Measurements from ENCODE around the gene LPXN.

Gene LPXN

DNA sequence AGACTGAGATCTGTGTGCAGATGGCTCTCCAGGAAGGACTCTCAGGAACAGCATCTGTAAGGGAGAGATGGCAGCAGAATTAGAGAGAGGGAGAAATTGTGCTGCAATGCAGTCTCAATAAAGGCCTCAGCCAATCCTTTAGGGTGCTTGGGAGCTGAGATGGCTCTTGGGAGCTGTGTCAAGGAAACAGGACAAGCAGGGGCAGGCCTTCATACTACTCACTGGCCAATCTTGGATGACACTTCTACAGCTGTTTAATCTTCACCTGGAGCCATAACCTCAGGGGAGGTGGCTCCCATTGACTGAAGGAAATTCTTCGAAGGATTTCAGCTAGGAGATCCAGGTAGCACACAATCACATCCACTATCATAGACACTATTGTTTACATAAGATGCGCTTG, 77.7 kb downstream of the LPXN start:
- no peak overlapping the region for H3K27ac ChIP-seq (ENCODE audit: low read length)
- no peaks in the 10 kb centered on the region for H4K20me1 ChIP-seq (ENCODE audit: insufficient read depth, low read length)
- no peaks in the 10 kb centered on the region for H3F3A ChIP-seq (ENCODE audit: insufficient read depth, low read length)
- H2AFZ ChIP-seq (ENCODE audit: low read length): no peak overlapping the region
- peaks cover 15% of the 10 kb centered on the region for H3K4me1 ChIP-seq (ENCODE audit: low read length)
- no peak overlapping the region for H3K4me3 ChIP-seq (ENCODE audit: low read length)
- no peaks in the 10 kb centered on the region for H3K9me3 ChIP-seq (replicated peaks; ENCODE audit: insufficient read depth, low read length)
- H3K27me3 ChIP-seq (replicated peaks; ENCODE audit: insufficient read depth, low read length): no peaks in the 10 kb centered on the region
- no peak overlapping the region for H3K4me2 ChIP-seq (ENCODE audit: low read depth, low read length)
- DNase-seq: no peak
- H3K79me2 ChIP-seq (ENCODE audit: low read length): no peaks in the 10 kb centered on the region
- H3K36me3 ChIP-seq (replicated peaks; ENCODE audit: insufficient read depth, low read length): no peaks in the 10 kb centered on the region
- no peak for TF ChIP-seq EZH2phosphoT487 (IDR thresholded peaks at IDR 0.05; ENCODE audit: low read length)
- TF ChIP-seq CTCF (IDR thresholded peaks at IDR 0.05; ENCODE audit: low read length): no peak
- TF ChIP-seq EZH2 (optimal IDR thresholded peaks at IDR 0.05; ENCODE audit: low read depth, low read length): no peak
- no peaks in the 10 kb centered on the region for H3K9me2 ChIP-seq (replicated peaks; ENCODE audit: insufficient read depth, low read length)
- no peak overlapping the region for H3K9ac ChIP-seq (ENCODE audit: low read length)

DNA sequence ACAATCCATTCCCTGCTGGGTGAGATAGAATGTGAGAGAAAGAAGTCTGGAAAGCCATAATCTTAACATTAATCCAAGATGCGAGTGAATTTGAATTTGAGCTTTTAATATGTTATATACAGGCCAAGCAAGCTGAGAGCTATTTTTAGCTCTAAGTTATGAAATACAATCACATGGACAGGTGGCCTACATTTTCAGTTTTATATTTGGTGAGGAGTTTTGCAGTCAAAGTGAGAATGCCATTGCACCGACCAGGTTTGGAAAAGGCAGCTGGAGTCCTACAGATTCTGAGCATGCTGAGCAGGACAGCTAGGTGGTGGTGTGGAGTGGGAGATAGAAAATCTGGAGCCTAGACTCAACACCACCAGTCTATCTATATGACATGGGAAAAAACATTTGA, 79.8 kb downstream of the LPXN start:
- Histone ChIP-seq H3K27me3 (replicated peaks; ENCODE audit: insufficient read depth, low read length) (no peaks in the 10 kb centered on the region), H4K20me1 (ENCODE audit: insufficient read depth, low read length) (no peaks in the 10 kb centered on the region), H3F3A (ENCODE audit: insufficient read depth, low read length) (no peaks in the 10 kb centered on the region), H3K4me3 (ENCODE audit: low read length) (no peak overlapping the region), H3K4me1 (ENCODE audit: low read length) (peaks cover 15% of the 10 kb centered on the region), H3K9me2 (replicated peaks; ENCODE audit: insufficient read depth, low read length) (no peaks in the 10 kb centered on the region), H2AFZ (ENCODE audit: low read length) (no peak overlapping the region), H3K27ac (ENCODE audit: low read length) (no peak overlapping the region), H3K9ac (ENCODE audit: low read length) (no peak overlapping the region), H3K79me2 (ENCODE audit: low read length) (no peaks in the 10 kb centered on the region), H3K4me2 (ENCODE audit: low read depth, low read length) (peak overlapping the region; percentile 38; the same call in 1 of the 2 replicates), H3K36me3 (replicated peaks; ENCODE audit: insufficient read depth, low read length) (no peaks in the 10 kb centered on the region), H3K9me3 (replicated peaks; ENCODE audit: insufficient read depth, low read length) (no peaks in the 10 kb centered on the region)
- peak; percentile 11 for DNase-seq
- TF ChIP-seq EZH2phosphoT487 (IDR thresholded peaks at IDR 0.05; ENCODE audit: low read length) (no peak), EZH2 (optimal IDR thresholded peaks at IDR 0.05; ENCODE audit: low read depth, low read length) (no peak), CTCF (IDR thresholded peaks at IDR 0.05; ENCODE audit: low read length) (peak; percentile 22; the same call in 1 of the 2 replicates)

DNA sequence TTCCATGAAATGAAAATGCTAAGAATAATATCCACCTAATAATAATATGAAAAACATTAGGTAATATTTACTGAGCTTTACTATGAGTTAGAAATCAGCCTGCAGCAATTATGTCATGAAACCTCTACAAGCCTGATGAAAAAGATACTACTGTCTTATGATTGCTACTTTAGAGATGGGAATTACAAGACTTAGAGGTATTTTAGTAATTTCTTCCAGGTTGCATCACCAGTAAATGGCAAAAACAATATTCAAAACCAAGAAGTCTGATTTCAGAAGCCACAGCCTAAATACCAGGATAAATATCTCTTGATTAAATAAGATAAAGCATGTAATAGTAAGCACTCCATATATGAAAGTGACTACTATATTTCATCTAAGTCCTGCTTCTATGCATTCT, 81.6 kb downstream of the LPXN start:
- no peaks in the 10 kb centered on the region for H3F3A ChIP-seq (ENCODE audit: insufficient read depth, low read length)
- no peak overlapping the region for H3K9ac ChIP-seq (ENCODE audit: low read length)
- DNase-seq: no peak
- H2AFZ ChIP-seq (ENCODE audit: low read length): no peak overlapping the region
- no peaks in the 10 kb centered on the region for H3K36me3 ChIP-seq (replicated peaks; ENCODE audit: insufficient read depth, low read length)
- no peaks in the 10 kb centered on the region for H3K9me2 ChIP-seq (replicated peaks; ENCODE audit: insufficient read depth, low read length)
- no peak for TF ChIP-seq CTCF (IDR thresholded peaks at IDR 0.05; ENCODE audit: low read length)
- TF ChIP-seq EZH2phosphoT487 (IDR thresholded peaks at IDR 0.05; ENCODE audit: low read length): no peak
- TF ChIP-seq EZH2 (optimal IDR thresholded peaks at IDR 0.05; ENCODE audit: low read depth, low read length): no peak
- H3K4me1 ChIP-seq (ENCODE audit: low read length): peaks cover 15% of the 10 kb centered on the region
- H3K4me3 ChIP-seq (ENCODE audit: low read length): no peak overlapping the region
- no peaks in the 10 kb centered on the region for H3K79me2 ChIP-seq (ENCODE audit: low read length)
- H3K9me3 ChIP-seq (replicated peaks; ENCODE audit: insufficient read depth, low read length): no peaks in the 10 kb centered on the region
- no peaks in the 10 kb centered on the region for H3K27me3 ChIP-seq (replicated peaks; ENCODE audit: insufficient read depth, low read length)
- no peaks in the 10 kb centered on the region for H4K20me1 ChIP-seq (ENCODE audit: insufficient read depth, low read length)
- H3K27ac ChIP-seq (ENCODE audit: low read length): no peak overlapping the region
- H3K4me2 ChIP-seq (ENCODE audit: low read depth, low read length): no peak overlapping the region

All from MM.1S (cell line).